Measurements from ENCODE around the gene ABL1.
"Not testable (repeated sequence)": the region's sequence is repeated elsewhere in the genome, so short reads cannot be mapped to it uniquely, and the experiment has no call there.

The ABL1 gene

DNA sequence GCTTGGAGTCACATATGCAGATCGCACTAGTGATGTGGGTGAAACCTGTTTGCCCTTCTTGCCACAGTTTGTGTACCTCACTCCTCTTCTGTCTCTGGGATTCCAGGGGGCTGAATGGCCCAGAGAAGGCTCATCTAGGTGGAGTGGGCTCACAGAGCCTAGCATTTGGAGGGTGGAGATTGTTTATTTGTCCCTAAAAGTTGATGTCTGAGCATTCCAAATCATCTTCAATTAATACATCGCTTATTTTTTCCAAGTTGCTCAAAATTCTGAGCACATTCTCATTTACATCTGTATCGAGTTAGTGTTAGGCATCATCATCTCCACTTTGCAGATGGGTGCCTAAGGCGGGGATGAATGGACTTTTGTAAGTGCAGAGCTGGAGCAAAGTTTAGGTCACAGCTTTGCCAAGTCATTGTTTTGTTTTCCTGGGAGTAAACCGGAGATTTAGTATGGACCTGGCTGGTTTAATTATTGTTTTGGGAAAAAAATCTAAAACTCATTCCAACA is 2.0 kb downstream of the ABL1 start:
- DNase-seq, result no peak
- TF ChIP-seq GATA1 (IDR thresholded peaks at IDR 0.05; ENCODE audit: low read depth, low read length), result no peak

DNA sequence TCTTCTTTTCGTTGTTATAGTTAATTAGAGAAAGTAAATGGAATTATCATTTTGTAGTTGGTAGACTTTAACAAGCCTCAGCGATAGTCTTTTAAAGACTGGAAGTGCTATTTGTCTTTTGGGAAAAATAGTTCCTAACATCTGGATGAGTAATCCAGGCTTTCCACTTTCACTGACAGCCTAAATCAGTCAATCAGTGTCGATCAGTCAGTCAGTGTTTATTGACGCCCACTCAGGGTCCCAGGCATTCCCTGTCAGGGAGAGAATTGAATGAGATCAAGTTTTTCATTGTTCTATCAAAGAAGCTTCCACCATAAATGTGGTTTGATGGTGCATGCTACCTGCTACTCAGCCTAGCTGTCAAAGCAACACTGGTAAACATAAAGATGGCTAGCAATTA is 2.6 kb downstream of the ABL1 start:
- TF ChIP-seq GATA1 (IDR thresholded peaks at IDR 0.05; ENCODE audit: low read depth, low read length), result no peak
- TF ChIP-seq POLR2A (IDR thresholded peaks at IDR 0.05; ENCODE audit: low read length), result no peak
- no peak for DNase-seq

DNA sequence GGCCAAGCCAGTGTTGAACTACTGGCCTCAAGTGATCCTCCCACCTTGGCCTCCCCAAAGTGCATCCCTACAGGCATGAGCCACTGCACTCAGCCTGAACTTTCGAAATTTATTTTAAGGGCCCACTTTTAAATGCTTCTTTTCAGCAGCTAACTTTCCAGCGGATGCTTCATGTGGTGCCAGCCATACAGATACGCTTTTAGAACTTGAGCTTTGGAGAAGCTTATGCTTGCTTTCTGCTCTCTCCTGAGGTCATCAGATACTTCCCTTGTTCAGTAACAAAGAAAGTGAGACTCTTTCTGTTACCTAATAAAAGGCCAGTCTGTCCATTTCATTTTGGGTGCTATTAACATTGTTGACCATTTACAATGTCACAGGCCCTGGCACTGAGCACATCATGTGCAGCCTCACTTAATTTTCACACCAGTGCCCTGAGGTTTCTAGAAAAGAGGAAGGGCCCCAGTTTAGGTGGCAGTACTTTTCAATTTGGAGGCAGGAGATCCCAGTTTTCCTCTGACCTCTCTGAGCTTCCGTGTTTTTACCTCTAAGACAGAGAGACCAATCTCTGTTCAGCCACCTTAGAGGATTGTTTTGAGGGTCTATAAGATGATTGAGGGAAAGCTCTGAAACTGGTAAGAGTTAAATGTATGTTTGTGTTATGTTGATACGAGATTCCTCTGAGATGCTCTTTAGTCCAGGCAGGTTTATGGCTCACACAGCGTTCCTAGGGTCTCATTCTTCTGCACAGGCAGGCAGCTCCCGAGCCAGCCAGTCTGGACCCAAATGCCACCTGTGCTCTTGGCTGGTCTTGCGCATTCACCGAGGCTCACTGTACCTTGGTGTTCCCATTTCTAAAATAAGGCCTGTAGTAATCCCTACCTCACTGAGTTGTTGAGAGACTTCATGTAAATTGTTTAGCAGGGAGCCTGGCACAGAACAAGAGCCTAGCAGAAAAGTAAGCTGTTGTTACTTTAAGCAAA is 4.4 kb downstream of the ABL1 start:
- no peak for DNase-seq
- TF ChIP-seq GATA1 (IDR thresholded peaks at IDR 0.05; ENCODE audit: low read depth, low read length) (no peak), POLR2A (IDR thresholded peaks at IDR 0.05; ENCODE audit: low read length) (no peak)

DNA sequence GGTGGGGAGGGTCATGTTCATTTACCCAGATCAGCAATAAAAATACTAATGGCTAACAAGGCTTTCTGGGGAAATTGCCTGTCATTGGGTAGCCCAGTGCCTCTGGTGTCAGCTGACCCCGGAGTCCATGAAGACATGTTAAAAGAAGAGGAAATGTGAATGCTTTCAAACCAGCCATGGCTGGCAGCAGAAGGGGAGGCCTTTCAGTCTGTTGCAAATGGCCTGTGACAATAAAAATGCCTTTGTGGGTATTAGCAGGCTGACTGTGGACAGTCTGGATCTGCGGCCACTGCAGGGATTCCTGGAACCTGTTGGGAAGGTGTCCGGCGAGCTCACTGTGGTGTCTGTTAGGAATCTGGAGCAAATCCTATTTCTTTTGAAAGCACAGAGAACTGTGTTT is 7.5 kb downstream of the ABL1 start:
- DNase-seq, result no peak
- TF ChIP-seq GATA1 (IDR thresholded peaks at IDR 0.05; ENCODE audit: low read depth, low read length), result no peak
- no peak for TF ChIP-seq POLR2A (IDR thresholded peaks at IDR 0.05; ENCODE audit: low read length)

DNA sequence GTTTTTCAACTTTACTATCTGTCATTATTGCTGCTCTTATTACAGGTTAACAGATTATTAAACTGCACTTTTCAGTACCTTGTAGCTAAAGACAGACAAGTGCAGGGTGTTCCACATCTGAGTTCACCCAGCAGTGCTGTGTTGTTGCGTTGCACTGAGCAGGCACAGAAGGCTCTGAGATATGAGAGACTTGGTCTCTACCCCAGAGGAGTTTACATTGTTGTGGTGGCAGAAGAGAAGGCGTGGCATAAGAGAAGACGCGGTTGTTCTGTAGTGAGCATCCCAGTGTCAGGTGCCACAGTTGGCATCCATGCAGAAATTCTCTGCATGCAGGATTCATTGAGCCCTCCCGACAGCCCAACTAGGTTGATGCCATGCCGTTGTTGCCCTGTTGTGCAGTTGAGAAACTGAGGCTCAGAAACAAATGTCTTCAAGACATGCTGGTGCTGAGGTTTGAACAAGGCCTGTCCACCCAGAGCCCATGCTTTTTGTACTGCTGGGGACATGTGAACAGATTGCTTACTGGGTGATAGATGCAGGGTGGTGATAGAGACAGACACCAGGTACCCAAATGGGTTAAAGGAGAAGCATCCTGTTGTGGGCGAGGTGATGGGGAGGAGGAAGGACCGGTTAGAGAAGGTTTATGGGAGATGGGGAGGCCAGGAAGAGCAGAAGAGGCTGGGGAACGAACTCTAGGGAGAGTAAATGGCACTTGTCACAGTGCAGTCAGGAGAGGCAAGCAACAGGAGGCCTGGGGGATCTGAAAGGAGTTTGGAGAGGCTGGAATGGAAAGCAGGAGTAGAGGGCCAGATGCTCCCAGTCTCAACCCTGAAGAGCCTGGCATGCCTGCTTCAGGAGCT is 8.2 kb downstream of the ABL1 start:
- no peak for DNase-seq
- TF ChIP-seq POLR2A (IDR thresholded peaks at IDR 0.05; ENCODE audit: low read length), result no peak

DNA sequence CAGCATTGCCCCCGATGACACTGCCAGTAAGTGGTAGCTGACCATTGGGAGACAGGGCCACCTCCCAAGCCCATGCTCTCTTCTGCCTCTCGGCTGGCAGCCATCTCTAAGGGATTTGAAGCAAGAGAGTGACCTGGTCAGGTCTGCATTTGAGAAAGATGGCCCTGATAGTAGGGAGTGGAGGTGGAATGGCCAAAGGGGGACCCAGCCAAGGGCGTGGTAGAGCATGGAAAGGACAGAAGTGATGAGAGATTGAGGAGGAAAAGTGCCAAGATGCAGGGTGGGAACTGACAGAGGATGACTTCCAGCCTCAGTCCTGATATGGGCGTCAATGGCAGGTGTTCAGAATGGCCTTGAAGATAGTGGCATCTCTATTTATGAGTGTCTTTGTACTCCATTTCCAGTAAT is 9.0 kb downstream of the ABL1 start:
- TF ChIP-seq POLR2A (IDR thresholded peaks at IDR 0.05; ENCODE audit: low read length), result no peak
- no peak for TF ChIP-seq GATA1 (IDR thresholded peaks at IDR 0.05; ENCODE audit: low read depth, low read length)
- peak; percentile 54 to 80 for DNase-seq

DNA sequence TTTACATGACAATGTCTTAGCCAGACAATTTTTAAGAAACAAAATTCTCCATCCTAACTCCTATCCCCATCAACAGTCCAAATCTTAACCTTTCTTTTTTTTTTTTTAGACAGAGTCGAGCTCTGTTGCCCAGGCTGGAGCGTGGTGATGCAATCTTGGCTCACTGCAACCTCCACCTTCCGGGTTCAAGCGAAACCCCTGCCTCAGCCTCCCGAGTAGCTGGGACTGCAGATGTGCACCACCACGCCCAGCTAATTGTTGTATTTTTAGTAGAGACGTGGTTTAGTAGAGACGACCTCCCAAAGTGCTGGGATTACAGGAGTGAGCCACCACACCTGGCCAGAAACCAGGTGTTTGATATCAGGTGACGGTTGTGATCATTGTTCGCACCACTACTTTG is 10.2 kb downstream of the ABL1 start:
- TF ChIP-seq POLR2A (IDR thresholded peaks at IDR 0.05; ENCODE audit: low read length), result no peak
- no peak for TF ChIP-seq GATA1 (IDR thresholded peaks at IDR 0.05; ENCODE audit: low read depth, low read length)
- DNase-seq, result peak in 1 of 2 experiments; percentile 12

DNA sequence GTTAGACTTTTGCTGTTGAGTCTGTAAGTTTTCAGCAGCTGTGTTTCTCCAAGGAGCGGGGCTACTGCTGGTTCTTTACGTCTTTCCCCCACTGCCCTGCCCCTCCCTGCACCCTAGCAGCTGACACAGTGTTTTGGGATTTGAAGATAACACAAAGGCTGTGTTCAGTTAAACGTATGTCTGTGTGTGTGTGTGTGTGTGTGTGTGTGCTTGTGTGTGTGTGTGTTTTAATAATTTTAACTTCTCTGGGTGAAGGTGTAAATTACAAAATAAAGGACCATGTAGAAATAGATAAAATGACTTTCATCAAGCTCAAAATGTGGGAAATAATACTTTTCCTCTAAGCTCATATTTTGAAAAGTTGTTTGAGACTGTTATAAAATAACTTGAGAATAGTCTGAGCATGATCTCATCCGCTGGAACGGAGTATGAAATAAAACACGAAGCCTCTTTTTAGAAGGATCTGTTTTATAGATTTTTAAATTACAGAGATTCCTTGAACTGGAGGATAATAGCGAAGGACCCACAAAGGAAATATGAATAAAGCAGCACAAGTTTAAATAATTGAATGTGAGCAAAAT is 10.9 kb downstream of the ABL1 start:
- no peak for TF ChIP-seq GATA1 (IDR thresholded peaks at IDR 0.05; ENCODE audit: low read depth, low read length)
- TF ChIP-seq POLR2A (IDR thresholded peaks at IDR 0.05; ENCODE audit: low read length), result peak; percentile 28
- peak; percentile 82 to 92 for DNase-seq

DNA sequence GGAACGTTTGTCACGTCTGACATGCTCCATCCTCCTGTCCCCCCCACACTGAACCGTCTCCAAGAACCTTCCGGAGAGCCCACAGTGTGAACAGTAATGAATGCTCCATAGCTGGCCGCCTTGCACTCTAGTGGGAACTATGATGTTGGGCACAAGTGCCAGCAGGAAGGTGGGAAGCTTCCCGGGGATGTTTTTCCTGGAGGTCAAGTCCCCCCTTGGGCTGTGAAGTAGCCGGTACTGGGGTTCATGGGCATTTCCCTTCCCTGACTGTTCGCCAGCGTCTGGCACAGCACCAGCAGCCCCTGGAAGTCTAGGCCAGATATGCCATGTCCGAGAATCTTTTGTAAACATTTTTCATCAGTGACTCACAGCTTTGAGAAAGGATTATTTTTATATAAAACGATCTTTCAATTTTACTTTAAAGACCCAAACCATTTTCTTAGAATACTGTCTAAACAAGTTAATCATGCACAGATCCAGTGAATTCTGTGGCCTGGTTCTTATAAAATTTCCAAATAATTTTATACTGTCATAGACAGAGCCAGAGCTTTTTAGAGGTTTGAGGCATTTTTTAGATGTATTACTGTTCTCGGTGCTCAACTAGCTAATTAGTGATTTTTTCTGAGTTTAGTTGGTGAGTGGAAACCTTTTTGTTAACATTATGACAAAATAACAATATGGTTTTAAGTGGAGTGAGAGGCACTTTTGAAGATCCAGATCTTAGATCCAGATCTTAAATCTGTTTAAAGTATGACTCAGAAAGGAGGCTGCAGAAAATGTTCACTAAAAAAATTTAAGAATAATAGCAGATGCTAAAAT is 11.6 kb downstream of the ABL1 start:
- no peak for DNase-seq
- no peak for TF ChIP-seq GATA1 (IDR thresholded peaks at IDR 0.05; ENCODE audit: low read depth, low read length)
- TF ChIP-seq POLR2A (IDR thresholded peaks at IDR 0.05; ENCODE audit: low read length), result no peak

DNA sequence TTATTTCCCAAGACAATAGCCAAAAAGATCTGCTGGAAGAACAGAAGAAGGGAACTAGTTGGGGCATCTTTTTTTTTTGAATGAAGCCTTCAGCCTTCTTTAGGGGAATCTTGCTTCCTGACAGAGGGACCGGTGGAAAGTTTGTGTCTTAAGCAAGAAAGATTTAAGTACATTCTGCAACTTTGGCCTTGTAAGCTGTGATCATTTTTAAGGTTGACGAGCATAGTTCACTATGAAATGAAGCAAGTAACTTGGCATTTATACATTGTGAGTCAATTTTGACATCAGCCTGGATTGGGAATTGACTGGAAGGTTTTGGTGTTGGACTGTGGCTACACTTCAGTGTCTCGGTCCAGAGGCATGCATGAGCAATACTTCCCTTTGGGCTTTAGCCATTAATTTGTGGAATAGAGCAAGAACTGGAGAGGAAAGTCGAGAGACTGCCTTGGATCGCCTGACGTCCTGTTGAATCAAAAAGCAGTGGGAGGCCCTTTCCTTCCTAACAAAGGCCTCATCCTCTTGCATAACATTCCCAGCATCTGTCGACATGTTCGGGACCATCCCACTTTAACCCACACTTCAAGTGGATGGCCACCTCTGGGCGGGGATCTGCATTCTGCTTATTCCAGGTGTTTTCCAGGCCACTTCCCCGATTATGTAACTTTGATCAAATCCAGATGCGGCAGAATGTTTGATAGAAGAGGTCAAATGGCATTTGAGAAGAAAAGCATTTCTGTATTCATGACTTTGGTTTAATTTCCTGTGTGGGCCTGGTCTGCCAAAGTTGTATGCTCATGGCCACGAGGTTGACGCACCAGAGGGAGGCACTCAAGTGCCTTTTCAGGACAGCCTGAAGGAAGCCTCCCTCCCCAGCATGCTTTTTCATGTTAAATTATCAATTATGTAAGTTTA is 12.5 kb downstream of the ABL1 start:
- peak in 1 of 2 experiments; percentile 14 for DNase-seq

DNA sequence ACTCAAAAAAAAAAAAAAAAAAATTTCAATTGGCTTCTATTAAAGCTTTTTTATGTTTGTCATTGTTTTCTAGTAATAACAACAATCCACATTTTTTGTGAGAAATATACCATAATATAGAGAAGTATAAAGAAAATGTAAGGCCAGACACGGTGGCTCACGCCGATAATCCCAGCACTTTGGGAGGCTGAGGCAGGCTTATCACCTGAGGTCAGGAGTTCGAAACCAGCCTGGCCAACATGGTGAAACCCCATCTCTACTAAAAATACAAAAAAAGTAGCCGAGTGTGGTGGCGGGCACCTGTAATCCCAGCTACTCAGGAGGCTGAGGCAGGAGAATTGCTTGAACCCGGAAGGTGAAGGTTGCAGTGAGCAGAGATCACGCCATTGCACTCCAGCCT is 13.5 kb downstream of the ABL1 start:
- not testable (repeated sequence) for DNase-seq

More for the DNA sequence above, 12.5 kb downstream of the ABL1 start:
- TF ChIP-seq POLR2A (IDR thresholded peaks at IDR 0.05; ENCODE audit: low read length), result no peak
- no peak for TF ChIP-seq GATA1 (IDR thresholded peaks at IDR 0.05; ENCODE audit: low read depth, low read length)

DNA sequence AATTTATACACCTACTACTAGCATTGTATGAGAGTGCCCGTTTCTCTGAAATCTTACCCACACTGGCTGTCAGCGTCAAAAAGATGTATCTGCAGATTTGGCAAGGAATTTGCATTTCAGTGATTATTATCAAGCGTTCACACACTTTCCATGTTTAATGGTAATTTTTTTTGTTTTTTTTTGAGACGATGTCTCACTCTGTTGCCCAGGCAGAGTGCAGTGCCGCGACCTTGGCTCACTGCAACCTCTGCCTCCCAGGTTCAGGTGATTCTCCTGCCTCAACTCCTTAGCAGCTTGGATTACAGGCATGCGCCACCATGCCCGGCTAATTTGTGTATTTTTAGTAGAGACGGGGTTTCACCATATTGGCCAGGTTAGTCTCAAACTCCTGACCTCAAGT is 14.3 kb downstream of the ABL1 start:
- DNase-seq, result no peak
- TF ChIP-seq GATA1 (IDR thresholded peaks at IDR 0.05; ENCODE audit: low read depth, low read length) (no peak), POLR2A (IDR thresholded peaks at IDR 0.05; ENCODE audit: low read length) (no peak)

Measured in erythroblast (primary cell).